ENCODE data around the gene PLA2G5. TPM values are rescaled to one million over a fixed set of nuclear protein-coding genes. Genes with fewer than 3 reads are reported as not detected.
"Not testable (repeated sequence)": the region's sequence is repeated elsewhere in the genome, so short reads cannot be mapped to it uniquely, and the experiment has no call there.

The PLA2G5 gene
- total and polyA plus RNA-seq, 9 of the 15 experiments (the other 6 are each of a cell fraction or from before 2014, with no cell fraction given), result not detected

- Histone ChIP-seq H2AFZ (ENCODE audit: low read depth, low read length) (no peak overlapping the region), H3K79me2 (ENCODE audit: control insufficient read depth, insufficient read depth, low read length) (no peaks in the 10 kb centered on the region), H3K27ac (ENCODE audit: extremely low read depth, low read depth, low read length) (no peak overlapping the region), H3K4me3 (no peak overlapping the region), H3K4me1 (replicated peaks in 1 of 2; ENCODE audit: control insufficient read depth in 2 of 2, insufficient read depth in 2 of 2, low read length in 2 of 2) (no peaks in the 10 kb centered on the region), H3K9me1 (ENCODE audit: control insufficient read depth, insufficient read depth, low read length) (no peaks in the 10 kb centered on the region), H4K20me1 (replicated peaks; ENCODE audit: control insufficient read depth, insufficient read depth, low read length) (no peaks in the 10 kb centered on the region), H3K9ac (ENCODE audit: insufficient read depth in 1 of 2, low read depth in 2 of 2, low read length in 2 of 2) (no peak overlapping the region), H3K4me2 (ENCODE audit: insufficient read depth, low read length) (no peak overlapping the region), H3K36me3 (ENCODE audit: control insufficient read depth, insufficient read depth, low read length) (no peaks in the 10 kb centered on the region), H3K9me3 (replicated peaks; ENCODE audit: control insufficient read depth, insufficient read depth, low read depth, low read length) (no peaks in the 10 kb centered on the region), H3K27me3 (ENCODE audit: control insufficient read depth in 2 of 2, insufficient read depth in 2 of 2, low read length in 2 of 2) (no peaks in the 10 kb centered on the region; a peak in 1 of 5 replicates)
- DNase-seq (ENCODE audit: extremely low read depth in 1 of 4, low spot score in 3 of 4) (no peak), ATAC-seq (no peak), FAIRE-seq (no peak)
- WGBS (ENCODE audit: insufficient coverage, low coverage, missing lambda C conversion rate), result 0% methylated on average over 1 of the region's 1 CpG
- POLR2A ChIA-PET, result interaction anchor here (0.7 to 0.9 kb wide), 2 partner anchors 9 to 541 kb away, joined by 3 to 5 read pairs; no protein-coding TSS in a partner anchor
- CTCF ChIA-PET (ENCODE audit: low intra/inter-chr PET ratio), result no interaction called here
- TF ChIP-seq ZNF561 (CRISPR knock-in tag; conservative IDR thresholded peaks at IDR 0.05), result no peak
- no peak for TF ChIP-seq ARNT (IDR thresholded peaks at IDR 0.05)
- intact Hi-C loops (cut with micrococcal nuclease) (no loop called here), in situ Hi-C loops (cut with MboI) (no loop called here)
- no TSS peak for BruUV-seq (replicated peaks)
Observed at GRCh38 chr1:20058531-20058930, 11.5 kb upstream of the PLA2G5 start.

GRCh38 chr1:20059847-20060246 is 10.1 kb upstream of the PLA2G5 start:
- Histone ChIP-seq H3K36me3 (ENCODE audit: control insufficient read depth, insufficient read depth, low read length) (no peaks in the 10 kb centered on the region), H3K9me1 (ENCODE audit: control insufficient read depth, insufficient read depth, low read length) (no peaks in the 10 kb centered on the region), H3K4me1 (replicated peaks in 1 of 2; ENCODE audit: control insufficient read depth in 2 of 2, insufficient read depth in 2 of 2, low read length in 2 of 2) (no peaks in the 10 kb centered on the region), H4K20me1 (replicated peaks; ENCODE audit: control insufficient read depth, insufficient read depth, low read length) (no peaks in the 10 kb centered on the region), H3K79me2 (ENCODE audit: control insufficient read depth, insufficient read depth, low read length) (no peaks in the 10 kb centered on the region), H3K27me3 (ENCODE audit: control insufficient read depth in 2 of 2, insufficient read depth in 2 of 2, low read length in 2 of 2) (no peaks in the 10 kb centered on the region; a peak in 1 of 5 replicates), H3K9me3 (replicated peaks; ENCODE audit: control insufficient read depth, insufficient read depth, low read depth, low read length) (no peaks in the 10 kb centered on the region), H3K9ac (ENCODE audit: insufficient read depth in 1 of 2, low read depth in 2 of 2, low read length in 2 of 2) (no peak overlapping the region), H2AFZ (ENCODE audit: low read depth, low read length) (no peak overlapping the region), H3K27ac (ENCODE audit: extremely low read depth, low read depth, low read length) (no peak overlapping the region), H3K4me2 (ENCODE audit: insufficient read depth, low read length) (no peak overlapping the region), H3K4me3 (no peak overlapping the region)
- 7% methylated on average over 2 of the region's 2 CpGs for WGBS (ENCODE audit: insufficient coverage, low coverage, missing lambda C conversion rate)
- in situ Hi-C loops (cut with MboI), result no loop called here
- FAIRE-seq (no peak), DNase-seq (ENCODE audit: extremely low read depth in 1 of 4, low spot score in 3 of 4) (no peak), ATAC-seq (no peak)
- CTCF ChIA-PET (ENCODE audit: low intra/inter-chr PET ratio), result no interaction called here
- intact Hi-C loops (cut with micrococcal nuclease), result no loop called here
- POLR2A ChIA-PET, result no interaction called here
- 0 out of 2 replicates have a peak, but pooled peaks have one; percentile 2 for TF ChIP-seq SPI1 (IDR thresholded peaks at IDR 0.05; ENCODE audit: borderline replicate concordance, low read depth, low read length)
- TF ChIP-seq MNT (conservative IDR thresholded peaks at IDR 0.05), result no peak
- BruUV-seq (replicated peaks), result no TSS peak

GRCh38 chr1:20060791-20061190 is 9.2 kb upstream of the PLA2G5 start:
- H3K79me2 ChIP-seq (ENCODE audit: control insufficient read depth, insufficient read depth, low read length); ATAC-seq; H3K9ac ChIP-seq (ENCODE audit: insufficient read depth in 1 of 2, low read depth in 2 of 2, low read length in 2 of 2); H3K4me1 ChIP-seq (replicated peaks in 1 of 2; ENCODE audit: control insufficient read depth in 2 of 2, insufficient read depth in 2 of 2, low read length in 2 of 2); H3K27me3 ChIP-seq (ENCODE audit: control insufficient read depth in 2 of 2, insufficient read depth in 2 of 2, low read length in 2 of 2); CTCF ChIA-PET (ENCODE audit: low intra/inter-chr PET ratio); H3K4me2 ChIP-seq (ENCODE audit: insufficient read depth, low read length); H4K20me1 ChIP-seq (replicated peaks; ENCODE audit: control insufficient read depth, insufficient read depth, low read length); FAIRE-seq; H3K36me3 ChIP-seq (ENCODE audit: control insufficient read depth, insufficient read depth, low read length); H3K4me3 ChIP-seq; BruUV-seq (replicated peaks); H3K9me3 ChIP-seq (replicated peaks; ENCODE audit: control insufficient read depth, insufficient read depth, low read depth, low read length); H2AFZ ChIP-seq (ENCODE audit: low read depth, low read length); intact Hi-C loops (cut with micrococcal nuclease); POLR2A ChIA-PET; H3K27ac ChIP-seq (ENCODE audit: extremely low read depth, low read depth, low read length); H3K9me1 ChIP-seq (ENCODE audit: control insufficient read depth, insufficient read depth, low read length); in situ Hi-C loops (cut with MboI); DNase-seq (ENCODE audit: extremely low read depth in 1 of 4, low spot score in 3 of 4): not testable (repeated sequence)
- WGBS (ENCODE audit: insufficient coverage, low coverage, missing lambda C conversion rate), result 2% methylated on average over 6 of the region's 7 CpGs

Data from K562 (cell line).